Natural killer cell treated with Interleukin-12 subunit alpha and Interleukin-12 subunit beta and Interleukin-15 and Interleukin-18, amount 100 ng/mL, for 72 hours (primary cell): ENCODE results near the gene GRIN2A. TPM values are rescaled to one million over a fixed set of nuclear protein-coding genes. Genes with fewer than 3 reads are reported as not detected.

ENCODE experiments used
- ATAC-seq, 2 donors: fragments of 150-1000 bp; cut with Tn5 transposase in 1 of 2; sonication (Bioruptor Pico), chemical (Tn5 transposase) in 1 of 2; 2 replicates each; pipeline ENCODE4 v1.10.0; 2021
- DNase-seq: peaks from one replicate; pipeline ENCODE4 v3.0.0; 2022; ENCODE audit warnings: low spot score
- H3K27ac Mint-ChIP-seq, 2 donors: 1 replicate in 1 of 2; 2 replicates in 1 of 2; pipeline ENCODE4 v1.8.0; 2022; ENCODE audit warnings: mixed read lengths in 2 of 2, mild to moderate bottlenecking in 1 of 2, moderate library complexity in 1 of 2
- H3K27me3 Mint-ChIP-seq, 2 donors: 1 replicate in 1 of 2; 2 replicates in 1 of 2; pipeline ENCODE4 v1.8.0; 2022; ENCODE audit warnings: mixed read lengths in 2 of 2
- H3K36me3 Mint-ChIP-seq: one replicate; pipeline ENCODE4 v1.8.0; 2022; ENCODE audit warnings: mixed read lengths
- H3K4me1 Mint-ChIP-seq, 2 donors: 1 replicate in 1 of 2; 2 replicates in 1 of 2; pipeline ENCODE4 v1.8.0; 2022; ENCODE audit warnings: low read depth in 2 of 2, mixed read lengths in 2 of 2, mild to moderate bottlenecking in 1 of 2
- H3K4me3 Mint-ChIP-seq: one replicate; pipeline ENCODE4 v1.8.0; 2022; ENCODE audit warnings: mixed read lengths
- H3K9me3 Mint-ChIP-seq: 2 replicates; pipeline ENCODE4 v1.8.0; 2022; ENCODE audit warnings: mixed read lengths
- total RNA-seq, 2 donors: library from RNA; stranded (reverse); gene quantifications; one replicate each; pipeline ENCODE4 v1.2.3, GENCODE V29; 2022

Gene GRIN2A
- total RNA-seq, 2 donors from 2014 or later: not detected

DNA sequence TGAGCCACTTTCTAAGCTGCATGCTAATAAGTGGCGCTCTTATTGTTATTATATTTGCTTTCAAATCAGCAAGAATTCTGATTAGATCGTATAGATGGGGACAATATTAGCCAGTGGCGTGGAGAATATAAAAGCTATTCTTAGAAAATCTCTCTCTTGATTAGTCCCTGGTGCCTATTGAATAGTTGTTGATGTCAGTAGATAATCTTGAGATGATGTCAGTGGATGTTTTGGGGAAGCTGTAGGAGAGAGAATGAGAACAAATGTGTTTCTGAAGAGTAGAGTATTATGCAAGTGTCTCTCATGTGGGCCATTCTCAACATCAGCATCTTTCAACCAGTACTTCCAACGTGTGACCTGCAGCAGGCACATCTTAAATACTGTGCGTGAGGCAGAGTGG is 445.7 kb downstream of the GRIN2A start:
- Mint-ChIP-seq H3K4me3 (no peak overlapping the region), H3K36me3 (no peaks in the 10 kb centered on the region), H3K4me1 (no peaks in the 10 kb centered on the region), H3K9me3 (peaks cover 7% of the 10 kb centered on the region), H3K27ac (no peak overlapping the region), H3K27me3 (no peaks in the 10 kb centered on the region)
- DNase-seq: no peak
- no peak for ATAC-seq

DNA sequence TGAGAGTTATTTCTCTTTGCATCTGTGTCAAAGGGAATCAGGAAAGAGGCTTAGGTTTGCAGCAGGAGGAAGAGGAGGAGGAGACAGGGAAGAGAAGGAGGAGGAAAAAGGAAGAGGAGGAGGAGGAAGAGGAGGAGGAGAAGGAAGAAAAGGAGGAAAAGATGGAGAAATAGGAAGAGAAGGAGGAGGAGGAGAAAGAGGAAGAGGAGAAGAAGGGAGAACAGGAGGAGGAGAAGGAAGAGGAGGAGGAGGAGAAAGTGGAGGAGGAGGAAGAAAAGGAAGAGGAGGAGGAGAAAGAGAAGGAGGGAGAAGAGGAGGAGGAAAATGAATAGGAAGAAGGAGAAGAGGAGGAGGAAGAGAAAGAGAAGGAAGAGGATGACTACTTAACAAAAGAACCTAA is 459.1 kb downstream of the GRIN2A start:
- ATAC-seq (no peak), DNase-seq (no peak)
- H3K9me3 Mint-ChIP-seq: no peaks in the 10 kb centered on the region
- no peaks in the 10 kb centered on the region for H3K27me3 Mint-ChIP-seq
- no peak overlapping the region for H3K27ac Mint-ChIP-seq
- no peaks in the 10 kb centered on the region for H3K36me3 Mint-ChIP-seq
- no peak overlapping the region for H3K4me3 Mint-ChIP-seq
- no peaks in the 10 kb centered on the region for H3K4me1 Mint-ChIP-seq

DNA sequence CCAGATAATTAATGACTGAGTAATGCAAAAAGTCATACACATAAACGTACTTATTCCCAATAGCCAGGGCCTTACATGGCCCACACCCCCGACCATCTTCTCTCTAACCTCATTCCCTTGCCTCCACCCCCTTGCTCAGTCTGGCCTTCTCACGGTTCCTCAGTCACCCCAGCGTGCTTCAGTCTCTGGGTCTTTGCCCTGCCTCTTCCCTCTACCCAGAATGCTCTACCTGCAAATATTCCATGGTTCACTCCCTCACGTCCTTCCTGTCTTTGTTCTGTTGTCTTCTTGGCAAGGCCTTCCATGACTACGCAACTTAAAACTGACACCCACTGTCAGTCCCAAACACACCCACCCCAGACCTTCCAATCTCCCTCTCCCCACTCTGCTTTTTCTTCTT is 468.3 kb downstream of the GRIN2A start:
- ATAC-seq (no peak), DNase-seq (no peak)
- Mint-ChIP-seq H3K9me3 (peaks cover 10% of the 10 kb centered on the region), H3K27me3 (peaks cover 0 to 11% of the 10 kb centered on the region in 2 donors), H3K4me1 (no peaks in the 10 kb centered on the region), H3K27ac (no peak overlapping the region), H3K36me3 (no peaks in the 10 kb centered on the region), H3K4me3 (no peak overlapping the region)

GRCh38 chr16:9713156-9713555 is 469.1 kb downstream of the GRIN2A start:
- Mint-ChIP-seq H3K4me1 (no peaks in the 10 kb centered on the region), H3K27me3 (peaks cover 0 to 18% of the 10 kb centered on the region in 2 donors), H3K9me3 (peaks cover 10% of the 10 kb centered on the region), H3K27ac (no peak overlapping the region), H3K36me3 (no peaks in the 10 kb centered on the region), H3K4me3 (no peak overlapping the region)
- no peak for ATAC-seq
- DNase-seq: no peak

- ATAC-seq (no peak), DNase-seq (no peak)
- H3K27ac Mint-ChIP-seq: no peak overlapping the region
- H3K4me1 Mint-ChIP-seq: no peaks in the 10 kb centered on the region
- no peaks in the 10 kb centered on the region for H3K36me3 Mint-ChIP-seq
- H3K27me3 Mint-ChIP-seq: peaks cover 0 to 30% of the 10 kb centered on the region in 2 donors
- no peak overlapping the region for H3K4me3 Mint-ChIP-seq
- H3K9me3 Mint-ChIP-seq: peaks cover 10% of the 10 kb centered on the region
Measured at GRCh38 chr16:9708972-9709620, 473.1 kb downstream of the GRIN2A start.

GRCh38 chr16:9706217-9706836 is 475.9 kb downstream of the GRIN2A start:
- Mint-ChIP-seq H3K27ac (no peak overlapping the region), H3K4me3 (no peak overlapping the region)

DNA sequence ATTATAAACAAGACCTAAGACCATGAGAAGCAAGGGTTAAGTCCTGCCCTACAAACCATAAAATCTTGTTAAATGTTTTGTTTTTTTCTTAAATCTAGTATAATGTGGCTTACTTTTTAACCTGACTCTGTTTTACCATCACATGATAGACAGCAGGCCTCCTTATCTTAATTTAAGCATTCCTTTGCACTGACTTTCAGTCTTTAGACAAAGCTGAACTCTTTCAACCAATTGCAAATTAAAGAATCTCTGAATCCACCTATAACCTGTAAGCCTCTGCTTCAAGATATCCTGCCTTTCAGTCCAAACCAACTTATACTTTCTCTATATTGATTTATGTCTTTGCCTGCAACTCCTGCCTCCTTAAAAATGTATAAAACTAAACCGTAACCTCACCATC is 478.5 kb downstream of the GRIN2A start:
- H3K4me3 Mint-ChIP-seq: no peak overlapping the region
- peaks cover 0 to 23% of the 10 kb centered on the region in 2 donors for H3K27me3 Mint-ChIP-seq
- H3K9me3 Mint-ChIP-seq: peaks cover 3% of the 10 kb centered on the region
- H3K27ac Mint-ChIP-seq: no peak overlapping the region
- no peaks in the 10 kb centered on the region for H3K36me3 Mint-ChIP-seq
- ATAC-seq (no peak), DNase-seq (no peak)
- H3K4me1 Mint-ChIP-seq: no peaks in the 10 kb centered on the region

More at GRCh38 chr16:9706217-9706836, 475.9 kb downstream of the GRIN2A start:
- Mint-ChIP-seq H3K36me3 (no peaks in the 10 kb centered on the region), H3K27me3 (peaks cover 0 to 30% of the 10 kb centered on the region in 2 donors), H3K9me3 (peaks cover 4% of the 10 kb centered on the region), H3K4me1 (no peaks in the 10 kb centered on the region)
- DNase-seq (no peak), ATAC-seq (no peak)

Other genes with a start within 250 kb of the GRIN2A start
- gene ATF7IP2, start 203.6 kb upstream of the GRIN2A start, total RNA-seq: 10 to 100 TPM; 23.0 to 33.2 TPM